Eye (tissue), 1 donor: ENCODE measurements around the gene DTX2.
"Not testable (repeated sequence)": the region's sequence is repeated elsewhere in the genome, so short reads cannot be mapped to it uniquely, and the experiment has no call there.

Experiments
- DNase-seq: peaks from one replicate; pipeline ENCODE4 v3.0.0-alpha.2; 2015

Gene DTX2

GRCh38 chr7:76495717-76496116, 34.2 kb downstream of the DTX2 start:
- DNase-seq, result not testable (repeated sequence)

- not testable (repeated sequence) for DNase-seq
These were observed 36.5 kb downstream of the DTX2 start for GRCh38 chr7:76497918-76498582.

- DNase-seq, result not testable (repeated sequence)
These were observed 37.2 kb downstream of the DTX2 start for GRCh38 chr7:76498583-76499200.

GRCh38 chr7:76499201-76499923, 37.9 kb downstream of the DTX2 start:
- not testable (repeated sequence) for DNase-seq

GRCh38 chr7:76499924-76500241, 38.4 kb downstream of the DTX2 start:
- not testable (repeated sequence) for DNase-seq

GRCh38 chr7:76502224-76502623, 40.7 kb downstream of the DTX2 start:
- not testable (repeated sequence) for DNase-seq

- not testable (repeated sequence) for DNase-seq
These were observed 41.3 kb downstream of the DTX2 start for GRCh38 chr7:76502836-76503235.

GRCh38 chr7:76503244-76503643, 41.7 kb downstream of the DTX2 start:
- DNase-seq, result not testable (repeated sequence)

GRCh38 chr7:76504351-76505167, 43.0 kb downstream of the DTX2 start:
- DNase-seq, result not testable (repeated sequence)

- no peak for DNase-seq
These were observed 43.9 kb downstream of the DTX2 start for GRCh38 chr7:76505168-76506080.

GRCh38 chr7:76506081-76506440, 44.6 kb downstream of the DTX2 start:
- no peak for DNase-seq

- not testable (repeated sequence) for DNase-seq
These were observed 45.1 kb downstream of the DTX2 start for GRCh38 chr7:76506643-76507042.

GRCh38 chr7:76507723-76508406, 46.4 kb downstream of the DTX2 start:
- no peak for DNase-seq

GRCh38 chr7:76509931-76510877, 48.7 kb downstream of the DTX2 start, which contains the start of gene UPK3B:
Gene UPK3B, plus strand, starts transcription at chr7:76510552. Its CDS starts 101 bp downstream, at chr7:76510653.
- peak; percentile 47 for DNase-seq

- DNase-seq, result not testable (repeated sequence)
These were observed 49.8 kb downstream of the DTX2 start for GRCh38 chr7:76511200-76511910.

GRCh38 chr7:76511911-76512885, 50.7 kb downstream of the DTX2 start:
- DNase-seq, result not testable (repeated sequence)

GRCh38 chr7:76512941-76513816, 51.7 kb downstream of the DTX2 start:
- peak; percentile 37 for DNase-seq
